Vagina (tissue), 2 donors: Measurements from ENCODE around the gene C16orf87.

Experiments
- POLR2A ChIP-seq, 2 donors: fragments of 450-650 bp; IDR thresholded peaks; one replicate each; pipeline ENCODE4 v1.6.1; 2017; ENCODE audit warnings: antibody characterized with exemption in 2 of 2, mild to moderate bottlenecking in 2 of 2, moderate library complexity in 2 of 2
- POLR2AphosphoS5 ChIP-seq, 2 donors: sonication (generic); formaldehyde crosslinking; IDR thresholded peaks; one replicate each; pipeline ENCODE4 v1.9.0; 2017; ENCODE audit warnings: antibody characterized with exemption in 2 of 2, mild to moderate bottlenecking in 2 of 2, low read depth in 1 of 2; ENCODE audit not compliant: insufficient read depth in 1 of 2
- TF ChIP-seq, protein P1 (sequence below), 3 experiments: fragments of 450-650 bp in 2 of 3; fragments of 200-600 bp in 1 of 3; sonication (generic) in 1 of 3; IDR thresholded peaks; one replicate each; pipeline ENCODE4 v1.5.1; 2017 to 2019; ENCODE audit warnings: antibody characterized with exemption in 3 of 3, mild to moderate bottlenecking in 2 of 3, moderate library complexity in 2 of 3

- TF ChIP-seq POLR2A (IDR thresholded peaks at IDR 0.05) (no peak), POLR2AphosphoS5 (IDR thresholded peaks at IDR 0.05; ENCODE audit: insufficient read depth in 1 of 2, low read depth in 1 of 2) (no peak)
- TF ChIP-seq, protein P1, sequence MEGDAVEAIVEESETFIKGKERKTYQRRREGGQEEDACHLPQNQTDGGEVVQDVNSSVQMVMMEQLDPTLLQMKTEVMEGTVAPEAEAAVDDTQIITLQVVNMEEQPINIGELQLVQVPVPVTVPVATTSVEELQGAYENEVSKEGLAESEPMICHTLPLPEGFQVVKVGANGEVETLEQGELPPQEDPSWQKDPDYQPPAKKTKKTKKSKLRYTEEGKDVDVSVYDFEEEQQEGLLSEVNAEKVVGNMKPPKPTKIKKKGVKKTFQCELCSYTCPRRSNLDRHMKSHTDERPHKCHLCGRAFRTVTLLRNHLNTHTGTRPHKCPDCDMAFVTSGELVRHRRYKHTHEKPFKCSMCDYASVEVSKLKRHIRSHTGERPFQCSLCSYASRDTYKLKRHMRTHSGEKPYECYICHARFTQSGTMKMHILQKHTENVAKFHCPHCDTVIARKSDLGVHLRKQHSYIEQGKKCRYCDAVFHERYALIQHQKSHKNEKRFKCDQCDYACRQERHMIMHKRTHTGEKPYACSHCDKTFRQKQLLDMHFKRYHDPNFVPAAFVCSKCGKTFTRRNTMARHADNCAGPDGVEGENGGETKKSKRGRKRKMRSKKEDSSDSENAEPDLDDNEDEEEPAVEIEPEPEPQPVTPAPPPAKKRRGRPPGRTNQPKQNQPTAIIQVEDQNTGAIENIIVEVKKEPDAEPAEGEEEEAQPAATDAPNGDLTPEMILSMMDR (IDR thresholded peaks at IDR 0.05), result no peak
Measured at GRCh38 chr16:46812781-46813540, 18.0 kb downstream of the C16orf87 start.
